OCI-LY7 (cell line): ENCODE measurements around the gene RRAD.

Experiments
- CTCF ChIP-seq: fragments of 200-600 bp; sonication (generic); conservative IDR thresholded peaks from 2 replicates; pipeline ENCODE4 v1.5.1; 2014; ENCODE audit warnings: mild to moderate bottlenecking, antibody characterized with exemption, low read length, moderate library complexity, mixed read lengths
- EZH2phosphoT487 ChIP-seq: fragments of 200-600 bp; sonication (generic); IDR thresholded peaks from 2 replicates; pipeline ENCODE4 v1.6.1; 2018; ENCODE audit warnings: low read depth, borderline replicate concordance, mild to moderate bottlenecking, mixed run types, antibody characterized with exemption, low read length, moderate library complexity, mixed read lengths

GRCh38 chr16:66873685-66874055 is 51.7 kb downstream of the RRAD start:
- no peak for TF ChIP-seq CTCF
- no peak for TF ChIP-seq EZH2phosphoT487
